Activated CD8-positive, alpha-beta T cell treated with anti-CD3 and anti-CD28 coated beads, Interleukin-2, amount 10 ng/mL, durations not matched to agents 7 days and 5 days (primary cell): ENCODE measurements around the gene CCDC142. TPM values are rescaled to one million over a fixed set of nuclear protein-coding genes. Genes with fewer than 3 reads are reported as not detected.
A peak's percentile ranks its signal among the peaks of the same experiment; 100 is the strongest.

Experiments used
- ATAC-seq: fragments of 150-1000 bp; cut with Tn5 transposase; one replicate; pipeline ENCODE4 v1.10.0; 2021; ENCODE audit warnings: moderate library complexity
- CTCF ChIA-PET: fragments of 350-600 bp; sonication (Branson Sonifier 250); formaldehyde crosslinking; loops from one replicate; lab custom pipeline; 2021; ENCODE audit warnings: antibody characterized with exemption; lab: Charles Lee
- POLR2A ChIA-PET: fragments of 350-600 bp; sonication (Branson Sonifier 250); formaldehyde crosslinking; loops from one replicate; lab custom pipeline; 2021; ENCODE audit warnings: antibody characterized with exemption; lab: Charles Lee
- DNase-seq: peaks from one replicate; pipeline ENCODE4 v3.0.0-alpha.2; 2020
- H3K27ac Mint-ChIP-seq: one replicate; pipeline ENCODE4 v1.8.0; 2021; ENCODE audit warnings: mild to moderate bottlenecking, mixed read lengths
- H3K27me3 Mint-ChIP-seq: one replicate; pipeline ENCODE4 v1.8.0; 2021; ENCODE audit warnings: low read depth, mixed read lengths
- H3K36me3 Mint-ChIP-seq: one replicate; pipeline ENCODE4 v1.8.0; 2021; ENCODE audit warnings: low read depth, mixed read lengths
- H3K4me1 Mint-ChIP-seq: one replicate; pipeline ENCODE4 v1.8.0; 2021; ENCODE audit warnings: low read depth, mixed read lengths
- H3K4me3 Mint-ChIP-seq: one replicate; pipeline ENCODE4 v1.8.0; 2021; ENCODE audit warnings: mild to moderate bottlenecking, mixed read lengths
- H3K9me3 Mint-ChIP-seq: one replicate; pipeline ENCODE4 v1.8.0; 2022; ENCODE audit warnings: mixed read lengths; ENCODE audit not compliant: insufficient read depth
- total RNA-seq, 2 experiments: library from RNA; stranded (reverse); gene quantifications; one replicate each; pipeline ENCODE4 v1.2.3, GENCODE V29; 2021

Gene CCDC142
- total RNA-seq, 2 experiments from 2014 or later: 22.5 to 26.7 TPM

GRCh38 chr2:74502720-74503505 lies 20.1 kb upstream of the CCDC142 start:
- peak overlapping the region; percentile 69 for H3K27ac Mint-ChIP-seq
- no peaks in the 10 kb centered on the region for H3K9me3 Mint-ChIP-seq
- ChIA-PET CTCF (interaction anchor here (1.0 to 6.4 kb wide), 9 partner anchors 8 to 86 kb away, joined by 3 to 28 read pairs (median 5); partner anchors contain the start of genes AUP1, CCDC142, DQX1 and HTRA2), POLR2A (interaction anchor here (0.5 to 1.8 kb wide), 6 partner anchors 10 to 37 kb away, joined by 3 to 6 read pairs (median 4); partner anchors contain the start of gene AUP1)
- H3K27me3 Mint-ChIP-seq: peaks cover 39% of the 10 kb centered on the region
- peaks cover 73% of the 10 kb centered on the region for H3K4me1 Mint-ChIP-seq
- H3K4me3 Mint-ChIP-seq: peak overlapping the region; percentile 79
- DNase-seq (peak; percentile 69), ATAC-seq (peak; percentile 29)
- H3K36me3 Mint-ChIP-seq: peaks cover 43% of the 10 kb centered on the region

GRCh38 chr2:74502147-74502719 lies 19.4 kb upstream of the CCDC142 start:
- Mint-ChIP-seq H3K4me3 (peak overlapping the region; percentile 79), H3K9me3 (no peaks in the 10 kb centered on the region), H3K27ac (peak overlapping the region; percentile 69), H3K4me1 (peaks cover 74% of the 10 kb centered on the region), H3K36me3 (peaks cover 41% of the 10 kb centered on the region), H3K27me3 (peaks cover 41% of the 10 kb centered on the region)
- ChIA-PET POLR2A (no interaction called here), CTCF (interaction anchor here (3.4 to 6.4 kb wide), 2 partner anchors 29 to 85 kb away, joined by 25 to 28 read pairs; no protein-coding TSS in a partner anchor)
- ATAC-seq (no peak), DNase-seq (no peak)

GRCh38 chr2:74501335-74502071 lies 18.7 kb upstream of the CCDC142 start:
- Mint-ChIP-seq H3K27me3 (peaks cover 41% of the 10 kb centered on the region), H3K4me3 (peak overlapping the region; percentile 79), H3K4me1 (peaks cover 68% of the 10 kb centered on the region), H3K36me3 (peaks cover 34% of the 10 kb centered on the region), H3K9me3 (no peaks in the 10 kb centered on the region), H3K27ac (no peak overlapping the region)
- ATAC-seq: no peak
- ChIA-PET CTCF (interaction anchor here (1.3 to 6.4 kb wide), 5 partner anchors 15 to 85 kb away, joined by 3 to 28 read pairs (median 18); partner anchors contain the start of genes CCDC142, MRPL53 and TTC31), POLR2A (interaction anchor here (1.2 to 1.5 kb wide), 2 partner anchors 8 to 30 kb away, joined by 3 to 6 read pairs; no protein-coding TSS in a partner anchor)
- DNase-seq: no peak

- peaks cover 62% of the 10 kb centered on the region for H3K4me1 Mint-ChIP-seq
- ChIA-PET POLR2A (interaction anchor here (0.6 to 1.5 kb wide), 5 partner anchors 9 to 82 kb away, joined by 3 to 6 read pairs (median 3); partner anchors contain the start of gene MRPL53), CTCF (interaction anchor here (1.0 to 6.4 kb wide), 7 partner anchors 16 to 86 kb away, joined by 3 to 28 read pairs (median 5); partner anchors contain the start of genes CCDC142, MRPL53 and TTC31)
- H3K9me3 Mint-ChIP-seq: no peaks in the 10 kb centered on the region
- ATAC-seq (no peak), DNase-seq (no peak)
- no peak overlapping the region for H3K27ac Mint-ChIP-seq
- H3K36me3 Mint-ChIP-seq: peaks cover 29% of the 10 kb centered on the region
- no peak overlapping the region for H3K4me3 Mint-ChIP-seq
- H3K27me3 Mint-ChIP-seq: peaks cover 41% of the 10 kb centered on the region
These were observed 17.8 kb upstream of the CCDC142 start for GRCh38 chr2:74500578-74500946.

- H3K4me3 Mint-ChIP-seq: no peak overlapping the region
These were observed 17.3 kb upstream of the CCDC142 start for GRCh38 chr2:74499940-74500577.

GRCh38 chr2:74499267-74499939 lies 16.6 kb upstream of the CCDC142 start, which contains the start of gene LBX2:
Gene LBX2 (minus strand): TSS chr2:74499603. CDS start chr2:74499537, 66 bp downstream.
- H3K27me3 Mint-ChIP-seq: peaks cover 41% of the 10 kb centered on the region
- POLR2A ChIA-PET: interaction anchor here (1.0 to 1.5 kb wide), 6 partner anchors 9 to 32 kb away, joined by 3 to 6 read pairs (median 4); partner anchors contain the start of genes AUP1, HTRA2 and MRPL53
- peak; percentile 34 for ATAC-seq

More at GRCh38 chr2:74499940-74500577, 17.3 kb upstream of the CCDC142 start:
- Mint-ChIP-seq H3K27ac (no peak overlapping the region), H3K4me1 (peaks cover 57% of the 10 kb centered on the region), H3K9me3 (no peaks in the 10 kb centered on the region), H3K36me3 (peaks cover 24% of the 10 kb centered on the region), H3K27me3 (peaks cover 41% of the 10 kb centered on the region)
- ChIA-PET CTCF (interaction anchor here (1.0 to 6.4 kb wide), 7 partner anchors 16 to 87 kb away, joined by 3 to 28 read pairs (median 5); partner anchors contain the start of genes CCDC142, MRPL53 and TTC31), POLR2A (interaction anchor here (0.6 to 1.5 kb wide), 4 partner anchors 28 to 82 kb away, joined by 3 to 6 read pairs (median 4); partner anchors contain the start of genes AUP1, HTRA2 and MRPL53)
- DNase-seq (no peak), ATAC-seq (no peak)

GRCh38 chr2:74498500-74499266 lies 15.9 kb upstream of the CCDC142 start:
- ATAC-seq: peak; percentile 37
- ChIA-PET CTCF (interaction anchor here (0.7 to 6.4 kb wide), 8 partner anchors 9 to 88 kb away, joined by 3 to 28 read pairs (median 4); partner anchors contain the start of genes AUP1, CCDC142, PCGF1 and TTC31), POLR2A (interaction anchor here (1.0 to 1.5 kb wide), 7 partner anchors 10 to 77 kb away, joined by 4 to 6 read pairs (median 4); partner anchors contain the start of genes AUP1, CCDC142, HTRA2 and MRPL53)
- Mint-ChIP-seq H3K36me3 (peaks cover 21% of the 10 kb centered on the region), H3K27me3 (peaks cover 41% of the 10 kb centered on the region), H3K9me3 (no peaks in the 10 kb centered on the region), H3K4me1 (peaks cover 45% of the 10 kb centered on the region), H3K4me3 (peak overlapping the region; percentile 80), H3K27ac (peak overlapping the region; percentile 83)
- DNase-seq: peak; percentile 49

More at GRCh38 chr2:74499267-74499939, 16.6 kb upstream of the CCDC142 start, which contains the start of gene LBX2:
- peaks cover 51% of the 10 kb centered on the region for H3K4me1 Mint-ChIP-seq
- CTCF ChIA-PET: interaction anchor here (0.7 to 6.4 kb wide), 9 partner anchors 8 to 88 kb away, joined by 3 to 28 read pairs (median 5); partner anchors contain the start of genes AUP1, CCDC142, MRPL53 and PCGF1
- peak within 1 kb of the TSS; percentile 80 for H3K4me3 Mint-ChIP-seq
- H3K27ac Mint-ChIP-seq: peak within 1 kb of the TSS; percentile 83
- no peaks in the 10 kb centered on the region for H3K9me3 Mint-ChIP-seq
- peaks cover 18% of the 10 kb centered on the region for H3K36me3 Mint-ChIP-seq
- peak; percentile 47 for DNase-seq

- peaks cover 38% of the 10 kb centered on the region for H3K4me1 Mint-ChIP-seq
- peak overlapping the region; percentile 83 for H3K27ac Mint-ChIP-seq
- DNase-seq (no peak), ATAC-seq (peak; percentile 50)
- ChIA-PET CTCF (interaction anchor here (0.7 to 6.4 kb wide), 4 partner anchors 9 to 88 kb away, joined by 3 to 28 read pairs (median 12); partner anchors contain the start of genes CCDC142, PCGF1 and TTC31), POLR2A (interaction anchor here (0.9 to 1.5 kb wide), 7 partner anchors 9 to 78 kb away, joined by 4 to 6 read pairs (median 4); partner anchors contain the start of genes CCDC142, MRPL53 and TTC31)
- H3K27me3 Mint-ChIP-seq: peaks cover 41% of the 10 kb centered on the region
- H3K36me3 Mint-ChIP-seq: peaks cover 23% of the 10 kb centered on the region
- no peaks in the 10 kb centered on the region for H3K9me3 Mint-ChIP-seq
- H3K4me3 Mint-ChIP-seq: peak overlapping the region; percentile 80
These were observed 15.1 kb upstream of the CCDC142 start for GRCh38 chr2:74497777-74498499.
